CD4-positive, alpha-beta T cell treated with Interleukin-21 for 1 hour (primary cell): ENCODE results near the gene HOXD3.

Source experiments
- DNase-seq: peaks from one replicate; pipeline ENCODE4 v3.0.0-alpha.2; 2020

Gene HOXD3

GRCh38 chr2:176186024-176186423 is 28.9 kb downstream of the HOXD3 start:
- DNase-seq = no peak

DNA sequence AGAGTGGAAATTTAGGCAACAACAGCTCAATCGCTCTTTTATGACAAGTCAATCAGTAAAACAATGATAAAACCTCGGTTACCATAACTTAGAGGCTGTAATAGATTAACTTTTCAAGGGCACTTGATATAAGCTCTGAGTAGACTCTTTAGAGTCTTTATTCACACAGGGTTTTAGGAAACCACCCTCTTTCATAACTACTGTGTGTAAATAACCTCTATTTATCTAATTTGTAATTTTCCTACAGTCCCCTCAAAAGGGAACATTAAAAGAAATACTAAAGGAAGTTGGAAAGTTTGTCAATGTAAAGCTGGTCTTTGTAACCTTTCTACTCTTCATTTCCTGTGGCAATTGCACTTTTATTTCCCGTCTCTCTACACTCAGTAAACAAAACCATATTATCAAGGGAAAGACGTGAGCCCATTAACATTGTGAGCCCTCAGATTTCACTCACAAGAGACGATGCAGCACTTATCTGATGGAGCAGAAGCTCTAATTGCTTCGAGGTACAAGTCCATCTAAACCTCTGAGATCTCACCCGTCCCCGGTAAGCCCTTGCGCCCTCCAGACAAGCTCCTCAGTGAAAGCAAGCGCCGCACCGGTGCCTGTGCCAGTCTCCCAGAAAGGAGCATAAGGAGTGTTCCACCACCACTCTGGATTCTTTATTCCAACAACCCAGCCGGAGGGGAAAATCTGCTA is 30.2 kb downstream of the HOXD3 start:
- DNase-seq = no peak

GRCh38 chr2:176187899-176188773 is 31.0 kb downstream of the HOXD3 start, which contains the start of gene HOXD1:
TSS of gene HOXD1 (plus strand) at chr2:176188668. CDS start at chr2:176188802, 134 bp downstream.
- DNase-seq = no peak

DNA sequence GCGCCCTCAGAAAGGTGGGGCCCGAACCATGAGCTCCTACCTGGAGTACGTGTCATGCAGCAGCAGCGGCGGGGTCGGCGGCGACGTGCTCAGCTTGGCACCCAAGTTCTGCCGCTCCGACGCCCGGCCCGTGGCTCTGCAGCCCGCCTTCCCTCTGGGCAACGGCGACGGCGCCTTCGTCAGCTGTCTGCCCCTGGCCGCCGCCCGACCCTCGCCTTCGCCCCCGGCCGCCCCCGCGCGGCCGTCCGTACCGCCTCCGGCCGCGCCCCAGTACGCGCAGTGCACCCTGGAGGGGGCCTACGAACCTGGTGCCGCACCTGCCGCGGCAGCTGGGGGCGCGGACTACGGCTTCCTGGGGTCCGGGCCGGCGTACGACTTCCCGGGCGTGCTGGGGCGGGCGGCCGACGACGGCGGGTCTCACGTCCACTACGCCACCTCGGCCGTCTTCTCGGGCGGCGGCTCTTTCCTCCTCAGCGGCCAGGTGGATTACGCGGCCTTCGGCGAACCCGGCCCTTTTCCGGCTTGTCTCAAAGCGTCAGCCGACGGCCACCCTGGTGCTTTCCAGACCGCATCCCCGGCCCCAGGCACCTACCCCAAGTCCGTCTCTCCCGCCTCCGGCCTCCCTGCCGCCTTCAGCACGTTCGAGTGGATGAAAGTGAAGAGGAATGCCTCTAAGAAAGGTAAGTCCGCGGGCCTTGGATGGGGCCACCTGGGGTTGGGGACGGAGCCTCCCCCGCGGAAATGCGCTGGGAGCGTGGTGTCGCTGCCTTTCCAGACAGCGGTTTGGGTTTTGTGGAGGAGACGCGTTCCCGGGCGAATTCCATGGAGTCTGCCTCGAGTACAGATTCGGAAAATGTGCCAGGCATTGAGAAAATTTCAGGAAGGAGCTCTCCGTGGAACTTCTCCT is 31.9 kb downstream of the HOXD3 start:
- no peak for DNase-seq

DNA sequence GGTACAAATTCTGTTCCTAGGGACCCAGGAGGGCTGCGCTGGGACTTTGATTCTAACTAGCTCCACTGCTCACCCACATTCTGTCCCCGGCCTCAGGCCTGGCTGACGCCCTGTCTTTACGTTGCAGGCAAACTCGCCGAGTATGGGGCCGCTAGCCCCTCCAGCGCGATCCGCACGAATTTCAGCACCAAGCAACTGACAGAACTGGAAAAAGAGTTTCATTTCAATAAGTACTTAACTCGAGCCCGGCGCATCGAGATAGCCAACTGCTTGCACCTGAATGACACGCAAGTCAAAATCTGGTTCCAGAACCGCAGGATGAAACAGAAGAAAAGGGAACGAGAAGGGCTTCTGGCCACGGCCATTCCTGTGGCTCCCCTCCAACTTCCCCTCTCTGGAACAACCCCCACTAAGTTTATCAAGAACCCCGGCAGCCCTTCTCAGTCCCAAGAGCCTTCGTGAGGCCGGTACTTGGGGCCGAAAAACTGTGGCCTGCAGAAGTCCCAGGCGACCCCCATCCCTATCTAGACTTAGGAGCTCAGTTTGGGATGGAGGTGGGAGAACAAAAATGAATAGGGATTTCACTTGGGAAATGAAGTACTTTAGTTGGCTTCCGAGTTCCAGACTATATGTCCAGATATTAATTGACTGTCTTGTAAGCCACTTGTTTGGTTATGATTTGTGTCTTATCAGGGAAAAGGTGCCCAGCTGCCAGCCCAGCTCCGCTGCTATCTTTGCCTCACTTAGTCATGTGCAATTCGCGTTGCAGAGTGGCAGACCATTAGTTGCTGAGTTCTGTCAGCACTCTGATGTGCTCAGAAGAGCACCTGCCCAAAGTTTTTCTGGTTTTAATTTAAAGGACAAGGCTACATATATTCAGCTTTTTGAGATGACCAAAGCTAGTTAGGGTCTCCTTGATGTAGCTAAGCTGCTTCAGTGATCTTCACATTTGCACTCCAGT is 32.9 kb downstream of the HOXD3 start:
- no peak for DNase-seq

DNA sequence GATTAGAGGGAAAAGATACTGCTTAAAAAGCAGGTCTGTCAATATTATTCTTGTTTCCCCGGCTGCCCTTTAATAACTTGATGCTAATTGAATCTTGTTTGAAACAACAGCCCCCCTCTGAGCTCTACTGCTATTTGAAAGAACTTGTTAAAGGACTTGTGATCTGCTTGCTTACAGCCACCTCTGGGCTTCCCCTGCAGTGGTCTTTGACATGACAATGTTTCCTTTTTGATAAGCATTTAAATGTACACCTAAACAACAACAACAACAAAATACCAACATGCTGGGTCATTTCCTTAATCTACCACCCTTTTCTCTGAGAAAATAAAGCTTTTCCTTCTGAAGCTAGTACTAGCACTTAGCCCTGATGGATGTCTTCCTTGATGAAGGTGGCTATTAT is 35.2 kb downstream of the HOXD3 start:
- DNase-seq = no peak

- DNase-seq = no peak
These were observed 35.9 kb downstream of the HOXD3 start for GRCh38 chr2:176193048-176193447.

GRCh38 chr2:176199902-176200301 is 42.8 kb downstream of the HOXD3 start:
- DNase-seq = no peak

GRCh38 chr2:176200971-176201370 is 43.9 kb downstream of the HOXD3 start:
- DNase-seq = no peak

- DNase-seq = no peak
These were observed 45.4 kb downstream of the HOXD3 start for GRCh38 chr2:176202491-176202890.

GRCh38 chr2:176205126-176205525 is 48.0 kb downstream of the HOXD3 start:
- DNase-seq = no peak

GRCh38 chr2:176206136-176206535 is 49.0 kb downstream of the HOXD3 start:
- DNase-seq = no peak

DNA sequence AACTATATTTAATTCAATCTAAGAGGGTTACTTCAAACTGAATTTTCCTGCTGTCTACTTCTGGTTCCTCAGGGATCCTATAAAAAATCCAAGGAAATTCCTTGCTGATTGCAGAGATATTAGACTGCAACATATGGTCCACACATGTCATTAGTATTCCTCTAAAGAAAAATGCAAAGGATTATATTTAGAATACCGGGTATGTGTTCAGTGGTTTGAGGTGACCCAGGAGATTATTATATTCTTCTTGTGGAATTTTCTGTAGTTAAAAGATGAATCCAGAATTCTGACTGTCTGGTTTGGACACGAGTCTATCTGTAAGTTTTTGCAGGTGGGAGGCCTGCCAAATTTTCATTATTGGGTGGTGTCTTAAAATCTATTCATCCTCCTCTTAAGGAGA is 49.6 kb downstream of the HOXD3 start:
- DNase-seq = no peak

GRCh38 chr2:176211110-176211509 is 54.0 kb downstream of the HOXD3 start:
- DNase-seq = no peak

DNA sequence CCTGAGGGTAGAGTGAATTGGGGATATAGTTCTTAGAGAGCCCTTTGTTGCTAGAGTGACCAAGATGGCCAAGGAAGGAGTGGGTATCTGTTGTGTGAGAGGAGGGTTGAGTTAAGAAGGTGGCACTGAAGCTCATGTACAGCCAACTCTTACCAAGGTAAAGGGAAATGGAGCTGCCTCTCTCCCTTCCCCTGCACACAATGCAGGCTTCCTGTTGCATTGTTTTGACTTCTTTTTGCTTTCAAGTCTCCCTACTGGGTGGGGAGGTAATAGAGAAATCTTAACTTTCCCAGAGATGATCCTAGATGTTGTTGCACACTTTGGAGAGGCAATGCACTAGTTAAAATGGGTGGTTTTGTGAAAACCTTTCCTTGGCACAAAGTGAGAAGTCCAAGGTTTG is 55.2 kb downstream of the HOXD3 start:
- DNase-seq = no peak

DNA sequence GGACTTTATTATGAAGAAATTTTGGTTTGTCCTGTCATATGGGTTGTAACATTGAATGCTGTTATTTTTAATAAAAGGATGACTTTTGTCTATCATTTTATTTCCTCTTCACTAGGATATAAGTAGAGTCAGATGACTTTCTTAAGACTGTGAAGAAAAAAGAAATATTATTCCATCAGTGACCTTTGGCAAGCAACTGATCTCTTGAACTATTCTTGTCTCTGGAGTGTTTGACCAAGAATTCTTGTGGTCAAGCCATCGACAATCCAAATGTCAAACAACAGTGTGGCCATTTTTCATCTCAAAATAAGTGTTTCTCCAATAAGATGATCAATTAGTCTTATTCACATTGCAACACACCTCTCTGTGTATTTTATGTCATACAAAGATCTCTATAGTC is 56.3 kb downstream of the HOXD3 start:
- no peak for DNase-seq
